ENCODE measurements around the gene ALK.

ALK gene

DNA sequence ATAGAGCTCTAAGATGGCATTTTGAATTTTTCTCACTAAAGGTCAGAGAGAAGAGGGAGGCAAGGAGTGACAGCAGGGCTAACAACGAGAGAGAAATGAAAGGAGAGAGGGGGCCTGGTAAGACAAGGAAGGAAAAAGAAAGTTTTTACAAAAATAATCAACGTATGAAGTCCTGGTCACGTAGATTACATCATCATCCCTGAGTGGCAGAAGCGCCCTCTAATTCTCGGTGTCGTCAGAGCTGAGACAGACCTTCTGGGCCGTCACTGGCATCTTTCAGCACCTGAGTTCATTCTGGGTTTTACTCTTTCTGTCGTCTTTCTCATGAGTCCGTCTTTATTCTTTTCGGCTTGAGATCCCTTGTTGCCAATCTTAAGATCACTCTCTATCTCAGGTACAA is 329.8 kb downstream of the ALK start:
- ChIA-PET POLR2A (no interaction called here), CTCF (no interaction called here)
- no peak for DNase-seq (ENCODE audit: extremely low spot score)
- TF ChIP-seq, protein P1, sequence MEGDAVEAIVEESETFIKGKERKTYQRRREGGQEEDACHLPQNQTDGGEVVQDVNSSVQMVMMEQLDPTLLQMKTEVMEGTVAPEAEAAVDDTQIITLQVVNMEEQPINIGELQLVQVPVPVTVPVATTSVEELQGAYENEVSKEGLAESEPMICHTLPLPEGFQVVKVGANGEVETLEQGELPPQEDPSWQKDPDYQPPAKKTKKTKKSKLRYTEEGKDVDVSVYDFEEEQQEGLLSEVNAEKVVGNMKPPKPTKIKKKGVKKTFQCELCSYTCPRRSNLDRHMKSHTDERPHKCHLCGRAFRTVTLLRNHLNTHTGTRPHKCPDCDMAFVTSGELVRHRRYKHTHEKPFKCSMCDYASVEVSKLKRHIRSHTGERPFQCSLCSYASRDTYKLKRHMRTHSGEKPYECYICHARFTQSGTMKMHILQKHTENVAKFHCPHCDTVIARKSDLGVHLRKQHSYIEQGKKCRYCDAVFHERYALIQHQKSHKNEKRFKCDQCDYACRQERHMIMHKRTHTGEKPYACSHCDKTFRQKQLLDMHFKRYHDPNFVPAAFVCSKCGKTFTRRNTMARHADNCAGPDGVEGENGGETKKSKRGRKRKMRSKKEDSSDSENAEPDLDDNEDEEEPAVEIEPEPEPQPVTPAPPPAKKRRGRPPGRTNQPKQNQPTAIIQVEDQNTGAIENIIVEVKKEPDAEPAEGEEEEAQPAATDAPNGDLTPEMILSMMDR (IDR thresholded peaks at IDR 0.05; ENCODE audit: control extremely low read depth, extremely low read depth, low read depth, missing control alignments), result no peak

DNA sequence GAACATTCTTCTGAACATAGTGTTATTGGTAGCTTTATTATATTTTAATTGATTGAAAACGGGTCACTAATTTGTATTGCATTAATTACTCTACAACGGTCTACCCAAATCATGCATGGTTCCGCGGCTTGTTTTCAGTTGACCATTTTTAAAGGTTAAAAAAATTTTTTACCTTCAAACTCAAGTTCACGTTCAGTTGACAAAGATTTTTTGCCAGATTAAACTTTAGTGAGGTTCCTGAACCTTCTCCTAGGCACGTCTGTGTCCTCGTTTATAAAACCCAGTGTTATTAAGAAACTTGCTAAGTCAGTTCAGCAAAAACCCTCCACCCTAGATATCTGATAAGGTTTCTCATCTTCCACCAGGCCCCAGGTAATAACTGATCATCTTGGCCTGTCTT is 331.2 kb downstream of the ALK start:
- POLR2A ChIA-PET, result no interaction called here
- TF ChIP-seq, protein P1 (IDR thresholded peaks at IDR 0.05; ENCODE audit: control extremely low read depth, extremely low read depth, low read depth, missing control alignments), result no peak
- DNase-seq (ENCODE audit: extremely low spot score), result no peak
- CTCF ChIA-PET, result interaction anchor here (1.5 kb wide), 1 partner anchor 10 kb away, joined by 4 read pairs; no protein-coding TSS in a partner anchor

DNA sequence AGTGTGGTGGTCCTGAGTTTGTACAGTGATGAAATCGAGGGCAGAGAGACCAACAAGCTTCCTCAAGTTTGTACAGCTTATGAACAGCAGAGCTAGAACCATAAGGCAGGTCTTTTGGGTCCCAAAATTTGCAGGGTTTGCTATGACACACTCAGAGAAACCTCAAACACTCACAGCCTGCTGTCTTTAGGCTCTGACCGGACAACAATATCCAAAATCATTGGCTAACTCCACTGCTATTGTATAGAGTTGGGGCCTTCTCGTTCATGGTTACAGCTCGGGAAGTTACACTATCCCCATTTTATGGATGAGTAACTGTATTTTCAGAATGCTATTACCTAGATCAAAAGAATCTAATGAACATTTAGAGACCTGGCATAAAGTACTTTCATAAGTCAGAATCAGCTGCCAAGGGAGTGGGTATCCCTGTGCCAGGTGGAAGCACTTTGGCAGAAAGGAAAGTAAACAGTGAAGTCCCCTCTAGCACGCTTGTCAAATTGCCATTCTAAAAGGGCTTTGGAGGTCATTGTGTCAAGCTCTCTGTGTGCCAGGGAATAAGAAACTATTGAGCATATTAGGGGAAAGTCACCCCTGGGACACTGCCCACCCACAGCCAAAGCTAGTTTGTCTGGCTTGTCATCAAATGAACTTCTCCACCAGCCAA is 331.8 kb downstream of the ALK start:
- POLR2A ChIA-PET, result no interaction called here
- no peak for DNase-seq (ENCODE audit: extremely low spot score)
- TF ChIP-seq, protein P1 (IDR thresholded peaks at IDR 0.05; ENCODE audit: control extremely low read depth, extremely low read depth, low read depth, missing control alignments), result no peak
- CTCF ChIA-PET, result interaction anchor here (1.5 kb wide), 1 partner anchor 10 kb away, joined by 4 read pairs; no protein-coding TSS in a partner anchor

DNA sequence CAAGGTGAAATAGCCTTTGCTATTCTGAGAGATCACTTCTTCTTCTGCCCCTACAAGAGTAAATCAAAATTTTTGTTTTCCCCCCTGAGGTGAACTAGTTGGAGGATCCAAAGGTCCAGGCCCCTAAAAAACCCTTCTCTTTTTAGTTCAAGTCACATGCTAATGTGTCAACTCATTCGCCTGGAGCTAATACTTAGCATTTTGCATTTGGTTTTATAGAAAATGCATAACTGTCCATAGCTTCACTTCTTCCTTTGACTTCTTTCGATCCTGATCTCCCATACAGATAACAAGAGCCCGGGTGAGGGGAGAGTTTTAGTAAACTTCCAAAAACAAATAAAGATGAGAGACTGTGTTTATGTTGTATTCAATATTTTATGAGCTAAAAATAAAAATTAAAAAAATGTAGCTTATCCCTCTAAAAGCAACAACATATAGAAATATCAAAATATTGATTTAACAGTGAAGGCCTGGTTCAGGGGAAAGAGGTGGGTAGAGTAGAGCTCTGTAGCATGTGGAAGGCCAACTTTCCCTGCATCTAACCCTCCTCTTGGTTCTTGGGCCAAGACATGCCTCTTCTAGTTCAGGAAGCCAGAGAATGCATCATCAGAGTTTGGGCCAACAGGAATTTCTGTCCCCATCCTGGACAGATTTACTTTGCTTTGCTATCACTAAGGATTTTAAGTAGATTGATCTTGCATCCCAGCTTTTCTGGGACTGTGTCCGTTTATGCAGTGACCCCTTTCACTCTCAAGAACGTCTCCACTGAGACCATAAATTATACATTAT is 333.8 kb downstream of the ALK start:
- TF ChIP-seq, protein P1 (IDR thresholded peaks at IDR 0.05; ENCODE audit: control extremely low read depth, extremely low read depth, low read depth, missing control alignments), result no peak
- ChIA-PET CTCF (interaction anchor here (0.7 to 1.4 kb wide), 3 partner anchors 8 to 13 kb away, joined by 3 to 5 read pairs (median 4); no protein-coding TSS in a partner anchor), POLR2A (no interaction called here)
- no peak for DNase-seq (ENCODE audit: extremely low spot score)

DNA sequence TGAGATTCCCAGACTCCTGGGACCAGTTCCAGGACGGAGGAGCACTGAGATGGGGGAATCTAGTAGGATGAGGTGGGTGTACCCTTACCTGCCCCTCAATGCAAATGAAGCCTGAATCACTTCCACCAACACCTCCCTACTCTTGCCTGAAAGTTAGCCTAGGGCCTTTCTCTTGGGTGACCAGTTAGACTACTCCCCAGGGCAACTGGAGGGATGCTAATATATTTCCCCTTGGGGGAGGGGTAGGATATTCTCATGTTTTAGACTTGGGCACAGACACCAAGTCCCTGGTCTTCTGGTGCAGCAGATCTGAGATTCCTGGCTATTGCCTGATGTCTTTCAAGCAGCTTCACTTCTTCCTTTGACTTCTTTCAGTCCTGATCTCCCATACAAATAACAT is 334.5 kb downstream of the ALK start:
- ChIA-PET CTCF (interaction anchor here (1.3 to 1.4 kb wide), 2 partner anchors 8 to 14 kb away, joined by 4 to 5 read pairs; no protein-coding TSS in a partner anchor), POLR2A (no interaction called here)
- TF ChIP-seq, protein P1 (IDR thresholded peaks at IDR 0.05; ENCODE audit: control extremely low read depth, extremely low read depth, low read depth, missing control alignments), result no peak
- no peak for DNase-seq (ENCODE audit: extremely low spot score)

DNA sequence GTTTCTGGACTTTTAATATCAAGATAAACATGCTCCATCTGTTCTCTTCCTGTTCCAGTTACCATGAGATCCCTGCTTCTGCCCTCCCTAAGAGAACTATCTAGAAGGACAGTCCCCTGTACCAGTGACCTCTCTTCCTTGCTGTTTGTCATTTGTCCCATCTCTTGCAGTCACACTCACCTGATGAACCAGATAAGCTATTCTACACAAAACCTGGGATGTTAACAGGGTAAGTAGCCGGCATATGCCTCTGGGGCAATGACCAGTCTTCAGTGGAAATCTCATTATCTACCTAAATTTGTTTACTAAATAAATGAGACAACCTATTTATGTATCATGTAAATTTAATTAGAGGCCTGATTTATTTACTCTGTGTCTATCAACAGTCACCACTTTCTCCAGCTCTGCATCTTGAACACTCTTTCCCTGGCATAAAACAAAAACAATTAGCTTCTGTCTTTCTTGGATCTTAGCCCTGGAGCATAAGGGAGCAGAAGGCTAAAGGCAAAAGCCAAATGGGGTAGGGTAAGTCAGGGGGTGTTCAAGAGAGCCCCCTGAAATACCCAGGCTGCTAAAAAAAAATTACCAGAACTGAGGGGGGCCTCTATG is 337.7 kb downstream of the ALK start:
- DNase-seq (ENCODE audit: extremely low spot score), result no peak
- TF ChIP-seq, protein P1 (IDR thresholded peaks at IDR 0.05; ENCODE audit: control extremely low read depth, extremely low read depth, low read depth, missing control alignments), result no peak
- ChIA-PET CTCF (interaction anchor here (1.5 kb wide), 1 partner anchor 275 kb away, joined by 3 read pairs; no protein-coding TSS in a partner anchor), POLR2A (no interaction called here)

All from GM10248 (cell line).